Thoracic aorta (tissue), 2 donors: ENCODE results near the gene SMYD2. TPM values are rescaled to one million over a fixed set of nuclear protein-coding genes. Genes with fewer than 3 reads are reported as not detected.

Source experiments
- ATAC-seq: fragments of 150-250 bp; one replicate; pipeline ENCODE4 v1.8.0; 2017; ENCODE audit warnings: low read depth; ENCODE audit not compliant: insufficient number of reproducible peaks, low FRiP score
- DNase-seq: peaks from one replicate; pipeline ENCODE4 v3.0.0-alpha.2; 2020; ENCODE audit warnings: low spot score
- H3K27ac ChIP-seq, 2 donors: fragments of 200-600 bp; sonication (generic); 1 replicate in 1 of 2; 2 replicates in 1 of 2; pipeline ENCODE4 v1.5.1; 2016; ENCODE audit warnings: mild to moderate bottlenecking in 2 of 2, moderate library complexity in 2 of 2
- H3K27me3 ChIP-seq: fragments of 200-600 bp; sonication (generic); replicated peaks from 2 replicates; pipeline ENCODE4 v1.6.0; 2016; ENCODE audit warnings: mild to moderate bottlenecking; ENCODE audit not compliant: insufficient read depth
- H3K36me3 ChIP-seq: fragments of 200-600 bp; sonication (generic); one replicate; pipeline ENCODE4 v1.5.1; 2016
- H3K4me1 ChIP-seq, 2 donors: fragments of 200-600 bp; sonication (generic); 1 replicate in 1 of 2; 2 replicates in 1 of 2; pipeline versions ENCODE4 v1.5.1 to v1.6.0; 2016; ENCODE audit warnings: low read depth in 2 of 2, mild to moderate bottlenecking in 1 of 2; ENCODE audit not compliant: control insufficient read depth in 1 of 2
- H3K4me3 ChIP-seq: fragments of 200-600 bp; sonication (generic); 2 replicates; pipeline ENCODE4 v1.5.1; 2016; ENCODE audit warnings: mild to moderate bottlenecking
- H3K9me3 ChIP-seq: fragments of 200-600 bp; sonication (generic); 2 replicates; pipeline ENCODE4 v1.5.1; 2016
- total RNA-seq, 2 donors: library from RNA; depleted of rRNA; stranded (reverse); fragments of >200 nt; gene quantifications; one replicate each; pipeline versions ENCODE4 v1.1.0 to v1.2.3, GENCODE V29; 2016
- TF ChIP-seq, protein P1 (sequence below): fragments of 200-600 bp; sonication (generic); IDR thresholded peaks from one replicate; pipeline ENCODE4 v1.5.1; 2019; ENCODE audit warnings: antibody characterized with exemption

Gene SMYD2
- total RNA-seq, 2 donors from 2014 or later: 10.9 to 13.4 TPM

DNA sequence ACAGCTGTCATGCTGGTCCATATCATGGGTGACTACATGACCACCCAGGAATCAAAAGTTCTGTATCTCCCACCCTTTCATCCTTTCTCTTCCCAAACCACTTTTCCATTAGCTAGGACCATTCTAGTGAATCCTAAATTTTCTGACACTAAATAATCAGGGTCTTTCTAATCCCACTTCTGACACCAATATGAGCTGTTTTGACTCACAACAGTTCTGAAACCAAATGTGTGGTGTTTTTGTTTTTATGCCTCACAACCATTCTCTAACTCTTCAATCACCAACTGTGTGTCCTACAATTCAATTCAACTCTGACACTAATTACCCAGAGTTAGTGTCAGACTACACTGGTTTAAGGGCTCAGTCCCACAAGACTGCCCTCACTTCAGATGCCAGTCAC, 63.9 kb downstream of the SMYD2 start:
- Histone ChIP-seq H3K4me1 (no peaks in the 10 kb centered on the region), H3K36me3 (no peaks in the 10 kb centered on the region), H3K9me3 (no peaks in the 10 kb centered on the region), H3K27me3 (no peaks in the 10 kb centered on the region), H3K4me3 (no peak overlapping the region), H3K27ac (no peak overlapping the region)
- ATAC-seq (no peak), DNase-seq (no peak)
- TF ChIP-seq, protein P1, sequence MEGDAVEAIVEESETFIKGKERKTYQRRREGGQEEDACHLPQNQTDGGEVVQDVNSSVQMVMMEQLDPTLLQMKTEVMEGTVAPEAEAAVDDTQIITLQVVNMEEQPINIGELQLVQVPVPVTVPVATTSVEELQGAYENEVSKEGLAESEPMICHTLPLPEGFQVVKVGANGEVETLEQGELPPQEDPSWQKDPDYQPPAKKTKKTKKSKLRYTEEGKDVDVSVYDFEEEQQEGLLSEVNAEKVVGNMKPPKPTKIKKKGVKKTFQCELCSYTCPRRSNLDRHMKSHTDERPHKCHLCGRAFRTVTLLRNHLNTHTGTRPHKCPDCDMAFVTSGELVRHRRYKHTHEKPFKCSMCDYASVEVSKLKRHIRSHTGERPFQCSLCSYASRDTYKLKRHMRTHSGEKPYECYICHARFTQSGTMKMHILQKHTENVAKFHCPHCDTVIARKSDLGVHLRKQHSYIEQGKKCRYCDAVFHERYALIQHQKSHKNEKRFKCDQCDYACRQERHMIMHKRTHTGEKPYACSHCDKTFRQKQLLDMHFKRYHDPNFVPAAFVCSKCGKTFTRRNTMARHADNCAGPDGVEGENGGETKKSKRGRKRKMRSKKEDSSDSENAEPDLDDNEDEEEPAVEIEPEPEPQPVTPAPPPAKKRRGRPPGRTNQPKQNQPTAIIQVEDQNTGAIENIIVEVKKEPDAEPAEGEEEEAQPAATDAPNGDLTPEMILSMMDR: no peak

DNA sequence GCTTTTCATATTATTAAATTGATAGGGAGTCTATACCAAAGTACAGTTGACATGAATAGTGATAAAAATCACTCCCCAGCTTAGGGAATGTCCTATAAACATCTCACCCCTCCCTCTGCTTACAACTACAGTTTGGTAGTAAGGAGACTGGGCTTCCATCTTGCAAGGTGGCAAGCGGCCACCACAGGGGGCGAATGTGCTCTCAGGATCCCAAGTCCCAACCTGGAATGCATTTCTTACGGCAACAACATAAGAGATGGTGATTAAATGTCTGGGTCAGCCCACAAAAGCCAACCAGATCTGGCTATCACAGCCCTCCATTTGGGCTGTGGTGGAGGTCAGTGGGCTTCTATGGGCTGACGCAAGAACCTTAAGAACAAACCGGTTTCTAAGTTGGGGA, 68.0 kb downstream of the SMYD2 start:
- H3K27ac ChIP-seq: no peak overlapping the region
- no peaks in the 10 kb centered on the region for H3K27me3 ChIP-seq
- no peak for ATAC-seq
- H3K36me3 ChIP-seq: no peaks in the 10 kb centered on the region
- no peaks in the 10 kb centered on the region for H3K9me3 ChIP-seq
- H3K4me1 ChIP-seq: no peaks in the 10 kb centered on the region
- no peak for DNase-seq
- TF ChIP-seq, protein P1: no peak
- H3K4me3 ChIP-seq: no peak overlapping the region

DNA sequence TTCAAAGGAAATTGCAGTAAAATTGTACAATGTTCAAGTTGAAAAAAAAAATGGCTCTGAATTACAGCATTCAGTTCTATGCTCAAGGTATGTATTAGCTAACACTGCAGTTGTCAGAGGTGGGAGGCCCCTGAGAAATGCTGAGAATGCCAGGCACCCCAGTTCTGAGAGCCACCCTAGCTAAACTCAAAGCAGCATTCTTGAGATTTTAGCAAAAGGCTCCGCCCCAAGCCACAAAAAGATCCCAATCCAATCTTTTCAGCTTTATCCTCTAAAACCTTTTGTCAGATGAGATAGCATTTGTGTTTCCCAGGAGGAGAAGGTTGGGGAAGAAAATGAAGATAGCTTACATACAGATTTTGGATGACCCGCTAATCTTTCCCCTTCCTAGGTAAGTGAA, 68.8 kb downstream of the SMYD2 start:
- ATAC-seq: no peak
- no peaks in the 10 kb centered on the region for H3K4me1 ChIP-seq
- H3K27me3 ChIP-seq: no peaks in the 10 kb centered on the region
- no peak overlapping the region for H3K4me3 ChIP-seq
- no peak overlapping the region for H3K27ac ChIP-seq
- TF ChIP-seq, protein P1: no peak
- no peaks in the 10 kb centered on the region for H3K9me3 ChIP-seq
- no peak for DNase-seq
- peaks cover 7% of the 10 kb centered on the region for H3K36me3 ChIP-seq

DNA sequence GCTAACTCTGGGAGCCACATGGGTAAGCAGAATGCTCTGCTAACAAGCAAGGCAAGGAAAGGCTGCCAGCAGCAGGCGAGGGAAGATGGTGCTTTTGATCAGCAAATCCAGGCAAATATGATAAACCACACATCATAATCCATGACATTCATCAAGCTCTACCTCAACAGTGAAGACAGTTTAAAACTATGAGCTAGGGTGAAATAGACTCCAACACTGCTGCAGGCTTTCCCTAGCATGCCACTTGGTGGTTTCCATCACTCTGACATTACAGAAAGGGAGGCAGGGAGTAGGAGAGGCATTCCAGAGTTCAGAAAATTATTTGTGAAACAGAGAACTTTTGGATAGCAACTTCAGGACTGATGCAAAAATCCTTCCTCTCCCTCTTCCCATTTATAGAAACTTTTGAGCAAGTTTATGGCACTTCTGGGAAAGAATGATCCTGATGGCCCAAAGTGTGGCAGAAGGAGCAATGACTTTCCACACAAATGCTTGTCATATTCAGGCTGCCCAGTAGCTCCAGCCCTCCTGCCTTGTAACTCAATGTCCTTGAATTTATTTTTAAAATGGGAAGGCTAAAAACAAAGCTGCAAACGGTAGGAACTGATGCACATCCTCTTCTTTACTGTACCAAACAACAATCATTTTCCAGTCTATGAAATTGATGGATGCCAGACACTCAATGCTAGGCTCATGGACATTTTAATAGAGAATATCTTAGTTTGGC, 70.8 kb downstream of the SMYD2 start:
- ATAC-seq (no peak), DNase-seq (no peak)
- no peaks in the 10 kb centered on the region for H3K27me3 ChIP-seq
- H3K4me1 ChIP-seq: no peaks in the 10 kb centered on the region
- no peaks in the 10 kb centered on the region for H3K9me3 ChIP-seq
- H3K4me3 ChIP-seq: no peak overlapping the region
- TF ChIP-seq, protein P1: no peak
- H3K27ac ChIP-seq: no peak overlapping the region
- H3K36me3 ChIP-seq: peaks cover 11% of the 10 kb centered on the region

DNA sequence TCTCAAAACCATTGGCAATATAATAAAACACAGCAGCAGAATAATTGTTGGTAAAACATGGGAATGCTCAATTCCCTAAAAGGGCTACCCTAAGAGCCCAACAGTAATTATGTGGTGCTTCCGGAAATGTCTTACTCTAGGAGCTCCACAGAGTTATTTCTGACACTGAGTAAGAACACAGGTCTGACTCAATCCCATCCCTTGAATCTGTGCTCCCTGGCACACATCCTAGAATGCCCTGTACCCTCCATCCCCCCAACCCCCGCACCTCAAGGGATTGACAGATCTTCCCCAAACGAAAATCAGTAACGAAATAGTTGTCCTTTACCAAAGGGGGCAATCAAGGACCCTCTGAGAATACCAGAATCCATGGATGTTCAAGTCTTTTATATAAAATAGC, 71.9 kb downstream of the SMYD2 start:
- H3K27me3 ChIP-seq: no peaks in the 10 kb centered on the region
- H3K4me1 ChIP-seq: no peaks in the 10 kb centered on the region
- no peaks in the 10 kb centered on the region for H3K9me3 ChIP-seq
- no peak overlapping the region for H3K27ac ChIP-seq
- H3K4me3 ChIP-seq: no peak overlapping the region
- no peak for DNase-seq
- H3K36me3 ChIP-seq: peaks cover 11% of the 10 kb centered on the region
- TF ChIP-seq, protein P1: no peak
- ATAC-seq: no peak
